ENCODE results near the gene FGF7.
"Not testable (repeated sequence)": the region's sequence is repeated elsewhere in the genome, so short reads cannot be mapped to it uniquely, and the experiment has no call there.

DNA sequence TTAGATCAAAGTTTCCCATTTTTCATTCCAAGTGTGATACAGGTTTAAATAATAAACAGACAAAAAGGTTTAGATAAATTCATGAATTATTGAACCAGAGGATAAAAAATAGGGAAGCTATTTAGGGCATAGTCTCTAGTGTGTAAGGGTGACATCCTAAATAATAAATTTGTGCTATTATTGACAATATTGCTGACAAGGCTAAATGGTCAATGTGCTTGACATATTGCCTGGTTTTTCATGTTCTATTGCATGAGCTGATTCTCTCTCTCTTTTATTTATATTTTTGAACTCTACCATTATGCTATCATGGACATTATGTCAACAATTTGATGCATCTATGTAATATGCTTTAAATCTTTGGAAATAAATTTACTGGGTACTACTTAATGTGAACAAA, 55.9 kb downstream of the FGF7 start:
- TF ChIP-seq CTCF, POLR2A (IDR thresholded peaks at IDR 0.05): not testable (repeated sequence)

Data from adrenal gland (tissue), 5 donors.